Stimulated activated CD8-positive, alpha-beta memory T cell treated with anti-CD3 and anti-CD28 coated beads, Interleukin-4, amount 100 ng/mL, for 48 hours (primary cell): ENCODE results near the gene A1CF.
"Not testable (repeated sequence)": the region's sequence is repeated elsewhere in the genome, so short reads cannot be mapped to it uniquely, and the experiment has no call there.

ENCODE experiments used
- DNase-seq: peaks from one replicate; pipeline ENCODE4 v3.0.0-alpha.2; 2020

A1CF gene

DNA sequence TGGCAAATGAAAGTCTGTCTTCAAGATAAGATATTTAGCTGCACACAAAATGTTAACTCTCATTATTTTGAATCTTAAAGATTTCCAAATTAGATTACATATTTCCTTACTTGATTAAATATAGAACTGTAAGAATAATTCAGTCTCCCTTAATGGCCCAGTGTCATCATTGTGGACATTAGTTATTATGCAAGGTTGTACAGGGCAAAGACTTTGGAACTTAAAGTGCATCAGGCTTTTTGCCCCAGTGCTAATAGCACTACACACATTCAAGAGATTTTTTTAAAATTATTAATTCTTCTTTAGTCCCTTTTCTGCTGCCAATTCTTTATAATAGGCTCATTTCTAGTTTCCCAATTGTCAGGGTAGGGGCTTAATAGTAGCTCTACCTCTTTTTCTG lies 103.4 kb downstream of the A1CF start:
- DNase-seq: not testable (repeated sequence)

DNA sequence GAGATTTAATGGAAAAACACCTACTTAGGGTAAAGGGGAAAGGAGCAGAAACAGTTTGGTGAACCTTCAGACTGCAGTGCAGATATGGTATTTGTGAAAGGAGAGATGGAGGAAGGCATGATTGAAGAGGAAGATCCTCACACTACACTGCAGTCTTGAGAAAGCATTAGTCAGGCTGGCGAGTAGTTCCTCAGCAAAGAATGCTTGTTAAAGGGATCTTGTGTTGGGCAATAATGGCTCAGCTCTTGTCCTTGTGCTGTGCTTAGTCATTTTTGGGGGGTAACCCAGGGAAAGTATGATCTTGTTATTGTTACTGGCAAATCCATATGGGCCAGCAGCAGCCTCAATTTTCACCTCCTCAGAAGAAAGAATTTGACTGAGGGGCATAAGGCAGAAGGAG lies 105.4 kb downstream of the A1CF start:
- not testable (repeated sequence) for DNase-seq

DNA sequence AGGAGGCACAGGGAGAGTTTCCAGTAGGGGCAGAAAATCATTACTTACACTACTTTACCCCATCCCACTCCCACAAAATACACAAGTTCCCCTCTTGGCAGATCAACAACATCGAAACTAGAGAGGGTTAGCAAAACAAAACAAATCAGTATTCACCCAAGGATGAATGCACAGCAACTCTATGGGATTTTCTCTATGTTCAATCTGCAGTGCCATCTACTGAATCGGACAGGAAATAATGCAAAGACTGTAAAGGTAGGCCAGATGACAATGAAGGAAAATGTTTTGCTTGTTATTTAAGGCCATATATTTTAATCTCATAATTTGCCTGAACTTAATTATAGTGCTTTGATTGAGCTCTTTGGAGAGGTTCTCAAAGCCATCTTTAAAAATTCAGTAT lies 110.6 kb downstream of the A1CF start:
- not testable (repeated sequence) for DNase-seq

DNA sequence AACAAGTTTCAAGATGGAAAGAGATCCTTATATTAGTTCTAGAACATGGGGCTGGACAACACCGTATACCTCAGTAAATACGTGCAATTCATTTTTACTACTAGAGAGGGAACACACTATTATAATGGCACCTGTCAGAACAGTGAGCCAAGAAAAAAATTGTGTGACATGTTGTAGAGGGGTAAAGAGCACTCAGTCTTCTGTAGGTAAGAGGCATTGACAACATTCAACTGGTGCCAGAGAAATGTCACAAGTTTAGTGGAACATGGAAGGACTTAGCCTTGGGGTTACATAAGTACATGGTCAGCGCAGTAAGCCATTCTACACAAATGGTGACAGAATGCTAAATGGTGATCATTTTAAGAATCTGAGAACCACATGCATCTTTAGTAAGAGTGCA lies 113.4 kb downstream of the A1CF start:
- not testable (repeated sequence) for DNase-seq

DNA sequence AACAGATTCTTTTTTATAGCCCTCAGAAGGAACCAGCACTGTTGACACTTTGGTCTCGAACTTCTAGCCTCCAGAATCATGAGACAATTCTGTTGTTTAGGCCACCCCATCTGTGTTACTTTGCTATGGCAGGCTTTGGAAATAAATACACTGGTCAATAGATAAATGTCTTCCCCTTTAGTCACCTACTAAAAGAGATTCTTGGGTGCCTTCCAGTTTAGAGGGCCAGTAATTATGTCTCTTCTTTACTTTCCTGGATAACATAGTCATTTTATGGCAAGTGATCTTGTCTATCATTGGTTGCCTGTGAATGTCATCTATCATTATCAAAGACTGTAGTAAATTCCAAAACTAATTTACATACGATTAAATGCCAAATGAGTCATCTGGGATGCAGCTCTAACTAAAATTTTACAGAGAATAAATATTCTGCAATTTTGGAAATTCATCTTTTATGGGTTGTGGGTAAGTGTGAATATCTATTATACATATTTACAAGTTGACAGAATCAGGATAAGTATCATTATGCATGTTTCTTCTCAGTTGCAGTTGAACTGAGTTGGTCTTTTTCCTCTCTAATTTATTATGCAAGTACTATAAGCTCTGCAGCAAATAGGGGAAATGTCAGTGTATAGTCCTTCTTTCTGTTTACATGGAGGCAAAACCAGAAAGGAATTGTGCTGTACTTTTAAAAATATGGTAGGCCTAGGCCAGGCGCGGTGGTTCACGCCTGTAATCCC lies 118.5 kb downstream of the A1CF start:
- DNase-seq: not testable (repeated sequence)
